HEK293 (cell line): ENCODE results near the gene EIF1.

Source experiments
- GFI1B ChIP-seq: fragments of 450-650 bp; formaldehyde crosslinking; IDR thresholded peaks from 2 replicates; pipeline ENCODE4 v1.5.1; 2016; ENCODE audit warnings: missing biosample characterization, missing genetic modification characterization
- MEIS1 ChIP-seq: sonication (generic); formaldehyde crosslinking; IDR thresholded peaks from 2 replicates; pipeline ENCODE4 v1.8.1; 2022; ENCODE audit warnings: missing genetic modification reagents, mild to moderate bottlenecking, borderline replicate concordance
- MYNN ChIP-seq: fragments of 450-650 bp; formaldehyde crosslinking; IDR thresholded peaks from 2 replicates; pipeline ENCODE4 v1.5.1; 2016; ENCODE audit warnings: missing biosample characterization, missing genetic modification characterization, borderline replicate concordance
- OVOL3 ChIP-seq: fragments of 450-650 bp; formaldehyde crosslinking; IDR thresholded peaks from 2 replicates; pipeline ENCODE4 v1.5.1; 2016; ENCODE audit warnings: missing biosample characterization, missing genetic modification characterization
- SALL2 ChIP-seq: fragments of 450-650 bp; formaldehyde crosslinking; IDR thresholded peaks from 2 replicates; pipeline ENCODE4 v1.5.0; 2017; ENCODE audit warnings: missing biosample characterization, mild to moderate bottlenecking, missing genetic modification characterization, borderline replicate concordance
- SETDB1 ChIP-seq: IDR thresholded peaks from one replicate; pipeline ENCODE4 v1.6.1; 2017; ENCODE audit warnings: mild to moderate bottlenecking, low read length, moderate library complexity, mixed read lengths; ENCODE audit not compliant: insufficient read length
- SP3 ChIP-seq: fragments of 450-650 bp; formaldehyde crosslinking; IDR thresholded peaks from 2 replicates; pipeline ENCODE4 v1.5.1; 2016; ENCODE audit warnings: missing biosample characterization, missing genetic modification characterization
- ZBTB20 ChIP-seq: fragments of 450-650 bp; formaldehyde crosslinking; IDR thresholded peaks from 2 replicates; pipeline ENCODE4 v1.5.1; 2016; ENCODE audit warnings: missing biosample characterization, missing genetic modification characterization
- ZFP3 ChIP-seq: fragments of 450-650 bp; formaldehyde crosslinking; IDR thresholded peaks from 2 replicates; pipeline ENCODE4 v1.5.1; 2016; ENCODE audit warnings: low read depth, missing biosample characterization, missing genetic modification characterization
- ZNF16 ChIP-seq: fragments of 450-650 bp; formaldehyde crosslinking; IDR thresholded peaks from 2 replicates; pipeline ENCODE4 v1.5.1; 2016; ENCODE audit warnings: low read depth, missing biosample characterization, missing genetic modification characterization
- ZNF311 ChIP-seq: fragments of 450-650 bp; formaldehyde crosslinking; IDR thresholded peaks from 2 replicates; pipeline ENCODE4 v1.5.1; 2017; ENCODE audit warnings: missing biosample characterization, missing genetic modification characterization, borderline replicate concordance
- ZNF354C ChIP-seq: fragments of 450-650 bp; formaldehyde crosslinking; IDR thresholded peaks from 2 replicates; pipeline ENCODE4 v1.5.1; 2016; ENCODE audit warnings: missing biosample characterization, missing genetic modification characterization, low read depth, borderline replicate concordance
- ZNF366 ChIP-seq: fragments of 450-650 bp; formaldehyde crosslinking; conservative IDR thresholded peaks from 2 replicates; pipeline ENCODE4 v1.5.1; 2016; ENCODE audit warnings: missing biosample characterization, missing genetic modification characterization
- ZNF423 ChIP-seq: fragments of 450-650 bp; formaldehyde crosslinking; IDR thresholded peaks from 2 replicates; pipeline ENCODE4 v1.5.1; 2016; ENCODE audit warnings: missing biosample characterization, missing genetic modification characterization
- ZNF501 ChIP-seq: fragments of 450-650 bp; formaldehyde crosslinking; IDR thresholded peaks from 2 replicates; pipeline ENCODE4 v1.5.1; 2016; ENCODE audit warnings: missing biosample characterization, missing genetic modification characterization
- ZNF560 ChIP-seq: fragments of 450-650 bp; formaldehyde crosslinking; IDR thresholded peaks from 2 replicates; pipeline ENCODE4 v1.5.1; 2017; ENCODE audit warnings: missing biosample characterization, missing genetic modification characterization, borderline replicate concordance
- ZNF660 ChIP-seq: fragments of 450-650 bp; IDR thresholded peaks from 2 replicates; pipeline ENCODE4 v1.5.1; 2018; ENCODE audit warnings: missing biosample characterization, mild to moderate bottlenecking, missing genetic modification characterization
- ZNF670 ChIP-seq: fragments of 450-650 bp; formaldehyde crosslinking; IDR thresholded peaks from 2 replicates; pipeline ENCODE4 v1.5.1; 2016; ENCODE audit warnings: missing biosample characterization, missing genetic modification characterization, low read depth
- ZNF677 ChIP-seq: fragments of 450-650 bp; IDR thresholded peaks from 2 replicates; pipeline ENCODE4 v1.5.0; 2018; ENCODE audit warnings: missing biosample characterization, mild to moderate bottlenecking, missing genetic modification characterization, moderate library complexity
- ZNF792 ChIP-seq: fragments of 450-650 bp; formaldehyde crosslinking; IDR thresholded peaks from 2 replicates; pipeline ENCODE4 v1.5.1; 2016; ENCODE audit warnings: missing biosample characterization, missing genetic modification characterization
- ZNF843 ChIP-seq: fragments of 450-650 bp; formaldehyde crosslinking; IDR thresholded peaks from 2 replicates; pipeline ENCODE4 v1.5.1; 2016; ENCODE audit warnings: missing biosample characterization, missing genetic modification characterization
- ZSCAN30 ChIP-seq: fragments of 450-650 bp; IDR thresholded peaks from 2 replicates; pipeline ENCODE4 v1.5.1; 2018; ENCODE audit warnings: missing biosample characterization, mild to moderate bottlenecking, missing genetic modification characterization, moderate library complexity
- TF ChIP-seq, protein P1 (sequence below): fragments of 450-650 bp; formaldehyde crosslinking; IDR thresholded peaks from 2 replicates; pipeline ENCODE4 v1.5.1; 2016; ENCODE audit warnings: missing biosample characterization, missing genetic modification characterization, borderline replicate concordance
- TF ChIP-seq, protein P2 (sequence below): fragments of 450-650 bp; formaldehyde crosslinking; IDR thresholded peaks from 2 replicates; pipeline ENCODE4 v1.5.1; 2016; ENCODE audit warnings: missing biosample characterization, missing genetic modification characterization, low read depth
- TF ChIP-seq, protein P3 (sequence below): fragments of 450-650 bp; formaldehyde crosslinking; IDR thresholded peaks from 2 replicates; pipeline ENCODE4 v1.5.1; 2016; ENCODE audit warnings: missing biosample characterization, missing genetic modification characterization
- TF ChIP-seq, protein P4 (sequence below): fragments of 450-650 bp; formaldehyde crosslinking; IDR thresholded peaks from 2 replicates; pipeline ENCODE4 v1.5.1; 2016; ENCODE audit warnings: missing biosample characterization, missing genetic modification characterization
- TF ChIP-seq, protein P5 (sequence below): fragments of 450-650 bp; formaldehyde crosslinking; IDR thresholded peaks from 2 replicates; pipeline ENCODE4 v1.5.1; 2016; ENCODE audit warnings: missing biosample characterization, missing genetic modification characterization

Gene EIF1

DNA sequence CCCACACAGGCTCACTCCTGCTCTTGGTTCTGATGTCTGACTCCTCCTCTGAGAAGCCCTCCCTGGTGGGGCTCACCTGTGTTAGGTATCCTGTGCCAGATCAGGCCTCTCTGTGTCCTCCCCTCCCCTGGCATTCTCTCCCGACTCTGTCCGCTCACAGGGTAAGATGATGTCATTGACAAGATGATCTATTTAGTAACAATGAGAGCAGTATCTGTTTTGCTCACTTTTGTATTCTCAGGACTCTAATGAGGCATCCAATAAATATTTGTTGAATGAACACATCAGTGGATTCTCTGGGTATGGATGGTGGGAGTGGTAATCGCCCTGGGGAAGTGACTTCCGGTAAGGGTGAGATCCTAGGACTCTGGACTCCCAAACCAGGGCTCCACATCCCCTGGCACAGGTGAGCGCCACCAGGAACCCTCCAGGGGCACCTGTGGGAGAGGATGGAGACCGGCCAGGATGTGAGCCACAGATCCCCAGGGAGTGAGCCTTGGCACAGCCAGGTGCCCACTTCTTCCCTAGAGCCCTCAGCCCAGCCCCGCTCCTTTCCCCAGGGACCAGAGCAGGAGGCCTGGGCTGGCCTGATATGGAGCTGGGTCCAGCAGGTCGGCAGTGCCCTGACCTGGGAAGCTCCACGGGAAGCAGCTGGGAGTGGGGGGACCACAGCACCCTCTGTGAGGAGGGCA lies 51.1 kb downstream of the EIF1 start (continued):
- TF ChIP-seq, protein P1, sequence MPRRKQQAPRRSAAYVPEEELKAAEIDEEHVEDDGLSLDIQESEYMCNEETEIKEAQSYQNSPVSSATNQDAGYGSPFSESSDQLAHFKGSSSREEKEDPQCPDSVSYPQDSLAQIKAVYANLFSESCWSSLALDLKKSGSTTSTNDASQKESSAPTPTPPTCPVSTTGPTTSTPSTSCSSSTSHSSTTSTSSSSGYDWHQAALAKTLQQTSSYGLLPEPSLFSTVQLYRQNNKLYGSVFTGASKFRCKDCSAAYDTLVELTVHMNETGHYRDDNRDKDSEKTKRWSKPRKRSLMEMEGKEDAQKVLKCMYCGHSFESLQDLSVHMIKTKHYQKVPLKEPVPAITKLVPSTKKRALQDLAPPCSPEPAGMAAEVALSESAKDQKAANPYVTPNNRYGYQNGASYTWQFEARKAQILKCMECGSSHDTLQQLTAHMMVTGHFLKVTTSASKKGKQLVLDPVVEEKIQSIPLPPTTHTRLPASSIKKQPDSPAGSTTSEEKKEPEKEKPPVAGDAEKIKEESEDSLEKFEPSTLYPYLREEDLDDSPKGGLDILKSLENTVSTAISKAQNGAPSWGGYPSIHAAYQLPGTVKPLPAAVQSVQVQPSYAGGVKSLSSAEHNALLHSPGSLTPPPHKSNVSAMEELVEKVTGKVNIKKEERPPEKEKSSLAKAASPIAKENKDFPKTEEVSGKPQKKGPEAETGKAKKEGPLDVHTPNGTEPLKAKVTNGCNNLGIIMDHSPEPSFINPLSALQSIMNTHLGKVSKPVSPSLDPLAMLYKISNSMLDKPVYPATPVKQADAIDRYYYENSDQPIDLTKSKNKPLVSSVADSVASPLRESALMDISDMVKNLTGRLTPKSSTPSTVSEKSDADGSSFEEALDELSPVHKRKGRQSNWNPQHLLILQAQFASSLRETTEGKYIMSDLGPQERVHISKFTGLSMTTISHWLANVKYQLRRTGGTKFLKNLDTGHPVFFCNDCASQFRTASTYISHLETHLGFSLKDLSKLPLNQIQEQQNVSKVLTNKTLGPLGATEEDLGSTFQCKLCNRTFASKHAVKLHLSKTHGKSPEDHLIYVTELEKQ (tag by site-specific recombination) = 0 out of 2 replicates have a peak, but pooled peaks have one; percentile 11
- TF ChIP-seq SALL2 (tag by site-specific recombination) (no peak), ZFP3 (tag by site-specific recombination) (no peak), ZNF16 (no peak), ZNF423 (tag by site-specific recombination) (no peak), SETDB1 (no peak), ZNF843 (tag by site-specific recombination) (no peak), ZNF792 (no peak), GFI1B (tag by site-specific recombination) (no peak), ZNF354C (tag by site-specific recombination) (no peak), ZNF501 (tag by site-specific recombination) (no peak), MYNN (tag by site-specific recombination) (no peak), ZNF660 (tag by site-specific recombination) (no peak), MEIS1 (CRISPR knock-in tag) (no peak), ZNF677 (tag by site-specific recombination) (no peak), ZNF366 (tag by site-specific recombination) (peak; percentile 53), ZSCAN30 (tag by site-specific recombination) (no peak), ZNF670 (no peak), ZBTB20 (tag by site-specific recombination) (no peak), SP3 (tag by site-specific recombination) (no peak; the same call in 1 of the 2 replicates), ZNF311 (no peak), OVOL3 (tag by site-specific recombination) (no peak), ZNF560 (tag by site-specific recombination) (no peak)
- TF ChIP-seq, protein P2, sequence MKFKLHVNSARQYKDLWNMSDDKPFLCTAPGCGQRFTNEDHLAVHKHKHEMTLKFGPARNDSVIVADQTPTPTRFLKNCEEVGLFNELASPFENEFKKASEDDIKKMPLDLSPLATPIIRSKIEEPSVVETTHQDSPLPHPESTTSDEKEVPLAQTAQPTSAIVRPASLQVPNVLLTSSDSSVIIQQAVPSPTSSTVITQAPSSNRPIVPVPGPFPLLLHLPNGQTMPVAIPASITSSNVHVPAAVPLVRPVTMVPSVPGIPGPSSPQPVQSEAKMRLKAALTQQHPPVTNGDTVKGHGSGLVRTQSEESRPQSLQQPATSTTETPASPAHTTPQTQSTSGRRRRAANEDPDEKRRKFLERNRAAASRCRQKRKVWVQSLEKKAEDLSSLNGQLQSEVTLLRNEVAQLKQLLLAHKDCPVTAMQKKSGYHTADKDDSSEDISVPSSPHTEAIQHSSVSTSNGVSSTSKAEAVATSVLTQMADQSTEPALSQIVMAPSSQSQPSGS = peak; percentile 91
- TF ChIP-seq, protein P3, sequence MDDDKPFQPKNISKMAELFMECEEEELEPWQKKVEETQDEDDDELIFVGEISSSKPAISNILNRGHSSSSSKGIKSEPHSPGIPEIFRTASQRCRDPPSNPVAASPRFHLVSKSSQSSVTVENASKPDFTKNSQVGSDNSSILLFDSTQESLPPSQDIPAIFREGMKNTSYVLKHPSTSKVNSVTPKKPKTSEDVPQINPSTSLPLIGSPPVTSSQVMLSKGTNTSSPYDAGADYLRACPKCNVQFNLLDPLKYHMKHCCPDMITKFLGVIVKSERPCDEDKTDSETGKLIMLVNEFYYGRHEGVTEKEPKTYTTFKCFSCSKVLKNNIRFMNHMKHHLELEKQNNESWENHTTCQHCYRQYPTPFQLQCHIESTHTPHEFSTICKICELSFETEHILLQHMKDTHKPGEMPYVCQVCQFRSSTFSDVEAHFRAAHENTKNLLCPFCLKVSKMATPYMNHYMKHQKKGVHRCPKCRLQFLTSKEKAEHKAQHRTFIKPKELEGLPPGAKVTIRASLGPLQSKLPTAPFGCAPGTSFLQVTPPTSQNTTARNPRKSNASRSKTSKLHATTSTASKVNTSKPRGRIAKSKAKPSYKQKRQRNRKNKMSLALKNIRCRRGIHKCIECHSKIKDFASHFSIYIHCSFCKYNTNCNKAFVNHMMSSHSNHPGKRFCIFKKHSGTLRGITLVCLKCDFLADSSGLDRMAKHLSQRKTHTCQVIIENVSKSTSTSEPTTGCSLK (tag by site-specific recombination) = no peak
- TF ChIP-seq, protein P4, sequence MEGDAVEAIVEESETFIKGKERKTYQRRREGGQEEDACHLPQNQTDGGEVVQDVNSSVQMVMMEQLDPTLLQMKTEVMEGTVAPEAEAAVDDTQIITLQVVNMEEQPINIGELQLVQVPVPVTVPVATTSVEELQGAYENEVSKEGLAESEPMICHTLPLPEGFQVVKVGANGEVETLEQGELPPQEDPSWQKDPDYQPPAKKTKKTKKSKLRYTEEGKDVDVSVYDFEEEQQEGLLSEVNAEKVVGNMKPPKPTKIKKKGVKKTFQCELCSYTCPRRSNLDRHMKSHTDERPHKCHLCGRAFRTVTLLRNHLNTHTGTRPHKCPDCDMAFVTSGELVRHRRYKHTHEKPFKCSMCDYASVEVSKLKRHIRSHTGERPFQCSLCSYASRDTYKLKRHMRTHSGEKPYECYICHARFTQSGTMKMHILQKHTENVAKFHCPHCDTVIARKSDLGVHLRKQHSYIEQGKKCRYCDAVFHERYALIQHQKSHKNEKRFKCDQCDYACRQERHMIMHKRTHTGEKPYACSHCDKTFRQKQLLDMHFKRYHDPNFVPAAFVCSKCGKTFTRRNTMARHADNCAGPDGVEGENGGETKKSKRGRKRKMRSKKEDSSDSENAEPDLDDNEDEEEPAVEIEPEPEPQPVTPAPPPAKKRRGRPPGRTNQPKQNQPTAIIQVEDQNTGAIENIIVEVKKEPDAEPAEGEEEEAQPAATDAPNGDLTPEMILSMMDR (tag by site-specific recombination) = no peak
- TF ChIP-seq, protein P5, sequence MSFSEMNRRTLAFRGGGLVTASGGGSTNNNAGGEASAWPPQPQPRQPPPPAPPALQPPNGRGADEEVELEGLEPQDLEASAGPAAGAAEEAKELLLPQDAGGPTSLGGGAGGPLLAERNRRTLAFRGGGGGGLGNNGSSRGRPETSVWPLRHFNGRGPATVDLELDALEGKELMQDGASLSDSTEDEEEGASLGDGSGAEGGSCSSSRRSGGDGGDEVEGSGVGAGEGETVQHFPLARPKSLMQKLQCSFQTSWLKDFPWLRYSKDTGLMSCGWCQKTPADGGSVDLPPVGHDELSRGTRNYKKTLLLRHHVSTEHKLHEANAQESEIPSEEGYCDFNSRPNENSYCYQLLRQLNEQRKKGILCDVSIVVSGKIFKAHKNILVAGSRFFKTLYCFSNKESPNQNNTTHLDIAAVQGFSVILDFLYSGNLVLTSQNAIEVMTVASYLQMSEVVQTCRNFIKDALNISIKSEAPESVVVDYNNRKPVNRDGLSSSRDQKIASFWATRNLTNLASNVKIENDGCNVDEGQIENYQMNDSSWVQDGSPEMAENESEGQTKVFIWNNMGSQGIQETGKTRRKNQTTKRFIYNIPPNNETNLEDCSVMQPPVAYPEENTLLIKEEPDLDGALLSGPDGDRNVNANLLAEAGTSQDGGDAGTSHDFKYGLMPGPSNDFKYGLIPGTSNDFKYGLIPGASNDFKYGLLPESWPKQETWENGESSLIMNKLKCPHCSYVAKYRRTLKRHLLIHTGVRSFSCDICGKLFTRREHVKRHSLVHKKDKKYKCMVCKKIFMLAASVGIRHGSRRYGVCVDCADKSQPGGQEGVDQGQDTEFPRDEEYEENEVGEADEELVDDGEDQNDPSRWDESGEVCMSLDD = no peak
